ENCODE data around the gene CWF19L1. TPM values are rescaled to one million over a fixed set of nuclear protein-coding genes. Genes with fewer than 3 reads are reported as not detected.

The CWF19L1 gene
- total RNA-seq, 2 experiments from 2014 or later = 60.1 to 66.7 TPM

- peaks cover 3% of the 10 kb centered on the region for H3K36me3 ChIP-seq (ENCODE audit: insufficient read depth, low read length)
- H3K9me3 ChIP-seq (ENCODE audit: control insufficient read depth in 1 of 2, insufficient read depth in 1 of 2, low read length in 2 of 2) = no peaks in the 10 kb centered on the region
- H3K4me3 Mint-ChIP-seq = peak overlapping the region; percentile 98
- intact Hi-C loops (cut with DNase I, micrococcal nuclease) = loop anchor here in 1 of 2 experiments (5.0 to 10.0 kb wide), 5 partner anchors 173 to 1740 kb away; partner anchors contain the start of genes COX15, CUTC, HPS1 and SLC25A28
- DNase-seq (peak in 2 of 14 experiments; percentile 21 to 25), ATAC-seq (ENCODE audit: poor library complexity) (no peak)
- CTCF ChIA-PET = no interaction called here
- peaks cover 68% of the 10 kb centered on the region for H3K36me3 Mint-ChIP-seq (ENCODE audit: low read depth)
- peaks cover 22% of the 10 kb centered on the region for H3K4me1 ChIP-seq (ENCODE audit: insufficient read depth, low read length)
- no peaks in the 10 kb centered on the region for H3K27me3 ChIP-seq (ENCODE audit: control insufficient read depth in 1 of 2, insufficient read depth in 2 of 2, low read length in 2 of 2)
- TF ChIP-seq CTCF (IDR thresholded peaks at IDR 0.05) = no peak
- H3K4me3 ChIP-seq (ENCODE audit: low read length) = peak overlapping the region; percentile 80
- H3K27me3 Mint-ChIP-seq = no peaks in the 10 kb centered on the region
- peak overlapping the region; percentile 92 for H3K27ac Mint-ChIP-seq
- peaks cover 78% of the 10 kb centered on the region for H3K4me1 Mint-ChIP-seq (ENCODE audit: low read depth)
- H3K9me3 Mint-ChIP-seq = no peaks in the 10 kb centered on the region
- POLR2A ChIA-PET = interaction anchor here (1.1 kb wide), 1 partner anchor 351 kb away, joined by 5 read pairs; the partner anchor contains the start of gene HIF1AN
- peak overlapping the region; percentile 72 to 81 for H3K27ac ChIP-seq (ENCODE audit: low read depth in 1 of 2, low read length in 2 of 2)
Measured at GRCh38 chr10:100184840-100185239, 82.6 kb downstream of the CWF19L1 start.

- no peaks in the 10 kb centered on the region for H3K27me3 ChIP-seq (ENCODE audit: control insufficient read depth in 1 of 2, insufficient read depth in 2 of 2, low read length in 2 of 2)
- TF ChIP-seq CTCF (IDR thresholded peaks at IDR 0.05) = no peak
- H3K27ac Mint-ChIP-seq = peak overlapping the region; percentile 92
- peaks cover 22% of the 10 kb centered on the region for H3K4me1 ChIP-seq (ENCODE audit: insufficient read depth, low read length)
- DNase-seq (no peak), ATAC-seq (ENCODE audit: poor library complexity) (no peak)
- no peak overlapping the region for H3K27ac ChIP-seq (ENCODE audit: low read depth in 1 of 2, low read length in 2 of 2)
- no peaks in the 10 kb centered on the region for H3K27me3 Mint-ChIP-seq
- H3K4me3 Mint-ChIP-seq = peak overlapping the region; percentile 98
- ChIA-PET CTCF (no interaction called here), POLR2A (interaction anchor here (1.1 kb wide), 1 partner anchor 351 kb away, joined by 5 read pairs; the partner anchor contains the start of gene HIF1AN)
- no peaks in the 10 kb centered on the region for H3K9me3 Mint-ChIP-seq
- H3K4me3 ChIP-seq (ENCODE audit: low read length) = no peak overlapping the region
- peaks cover 3% of the 10 kb centered on the region for H3K36me3 ChIP-seq (ENCODE audit: insufficient read depth, low read length)
- peaks cover 70% of the 10 kb centered on the region for H3K36me3 Mint-ChIP-seq (ENCODE audit: low read depth)
- peaks cover 76% of the 10 kb centered on the region for H3K4me1 Mint-ChIP-seq (ENCODE audit: low read depth)
- intact Hi-C loops (cut with DNase I, micrococcal nuclease) = loop anchor here in 1 of 2 experiments (5.0 to 10.0 kb wide), 3 partner anchors 172 to 1740 kb away; partner anchors contain the start of gene HPS1
- no peaks in the 10 kb centered on the region for H3K9me3 ChIP-seq (ENCODE audit: control insufficient read depth in 1 of 2, insufficient read depth in 1 of 2, low read length in 2 of 2)
Measured at GRCh38 chr10:100184426-100184825, 83.0 kb downstream of the CWF19L1 start.

- CTCF ChIA-PET = no interaction called here
- Histone ChIP-seq H3K4me3 (ENCODE audit: low read length) (no peak overlapping the region), H3K27ac (ENCODE audit: low read depth in 1 of 2, low read length in 2 of 2) (no peak overlapping the region), H3K4me1 (ENCODE audit: insufficient read depth, low read length) (peaks cover 22% of the 10 kb centered on the region), H3K27me3 (ENCODE audit: control insufficient read depth in 1 of 2, insufficient read depth in 2 of 2, low read length in 2 of 2) (no peaks in the 10 kb centered on the region), H3K9me3 (ENCODE audit: control insufficient read depth in 1 of 2, insufficient read depth in 1 of 2, low read length in 2 of 2) (no peaks in the 10 kb centered on the region), H3K36me3 (ENCODE audit: insufficient read depth, low read length) (peaks cover 7% of the 10 kb centered on the region)
- no peaks in the 10 kb centered on the region for H3K27me3 Mint-ChIP-seq
- DNase-seq (peak in 2 of 14 experiments; percentile 28 to 29), ATAC-seq (ENCODE audit: poor library complexity) (no peak)
- intact Hi-C loops (cut with DNase I, micrococcal nuclease) = loop anchor here in 1 of 2 experiments (5.0 to 10.0 kb wide), 3 partner anchors 171 to 1739 kb away; partner anchors contain the start of gene HPS1
- H3K4me3 Mint-ChIP-seq = no peak overlapping the region
- H3K27ac Mint-ChIP-seq = peak overlapping the region; percentile 92
- POLR2A ChIA-PET = no interaction called here
- no peaks in the 10 kb centered on the region for H3K9me3 Mint-ChIP-seq
- H3K36me3 Mint-ChIP-seq (ENCODE audit: low read depth) = peaks cover 68% of the 10 kb centered on the region
- peaks cover 68% of the 10 kb centered on the region for H3K4me1 Mint-ChIP-seq (ENCODE audit: low read depth)
- TF ChIP-seq CTCF (IDR thresholded peaks at IDR 0.05) = no peak
Measured at GRCh38 chr10:100183481-100183880, 84.0 kb downstream of the CWF19L1 start.
